LoVo (cell line): ENCODE results near the gene RCBTB2.
"Not testable (repeated sequence)": the region's sequence is repeated elsewhere in the genome, so short reads cannot be mapped to it uniquely, and the experiment has no call there.

ENCODE experiments used
- DNase-seq: peaks from one replicate; pipeline ENCODE4 v3.0.0-alpha.2; 2016; ENCODE audit warnings: low spot score

RCBTB2 gene

GRCh38 chr13:48493066-48493765 lies 39.7 kb downstream of the RCBTB2 start:
- DNase-seq, result no peak

GRCh38 chr13:48492470-48493065 lies 40.3 kb downstream of the RCBTB2 start:
- DNase-seq, result no peak

- no peak for DNase-seq
Measured at GRCh38 chr13:48492096-48492440, 40.8 kb downstream of the RCBTB2 start.

DNA sequence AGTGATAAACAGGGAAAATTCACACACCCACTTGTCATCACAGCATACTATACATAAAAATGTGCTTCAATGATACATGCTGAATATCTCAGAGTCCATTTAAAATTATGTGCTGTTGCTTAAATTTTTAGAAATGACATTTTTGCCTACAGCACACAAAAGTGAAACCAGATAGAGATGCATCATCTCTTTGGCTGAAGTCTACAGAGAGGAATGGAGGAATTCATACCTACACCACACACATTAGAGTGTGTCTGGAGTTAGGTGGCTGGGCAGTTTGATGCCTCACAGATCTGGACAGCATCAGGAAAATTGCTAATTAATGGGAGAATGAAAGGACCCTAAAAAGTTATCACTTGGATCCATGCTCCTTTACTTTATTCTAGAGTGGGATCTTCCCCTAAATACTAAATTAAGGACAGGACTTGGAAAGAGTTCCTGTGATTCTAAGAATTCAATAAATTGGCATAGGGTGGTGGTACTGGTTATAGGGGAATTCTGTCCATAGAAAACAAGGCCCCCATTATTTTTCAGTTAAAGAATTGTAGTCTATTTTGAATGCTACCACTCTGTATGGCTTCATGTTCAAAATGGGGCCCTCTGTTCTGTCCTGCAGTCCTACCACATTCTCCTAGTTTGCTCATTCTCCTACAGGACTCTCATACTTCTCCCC lies 41.3 kb downstream of the RCBTB2 start:
- no peak for DNase-seq

DNA sequence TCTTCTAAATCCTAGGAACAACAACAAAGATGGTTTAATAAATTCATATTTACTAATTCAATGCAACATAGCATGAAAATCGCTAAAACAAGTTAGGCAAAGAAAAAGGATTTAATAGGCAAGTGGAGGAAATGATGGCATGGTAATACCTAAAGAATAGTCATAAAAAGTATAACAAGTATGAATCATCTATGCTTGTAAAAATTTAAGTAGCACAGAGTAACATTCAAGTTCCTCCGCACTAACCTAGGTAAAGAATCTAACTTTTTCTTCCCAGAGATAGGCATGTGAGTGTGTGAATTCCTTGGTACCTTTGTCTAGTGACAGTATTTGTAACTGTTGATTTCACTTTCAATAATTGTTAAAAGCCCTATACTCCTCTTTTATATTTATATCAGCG lies 42.6 kb downstream of the RCBTB2 start:
- peak; percentile 39 for DNase-seq

DNA sequence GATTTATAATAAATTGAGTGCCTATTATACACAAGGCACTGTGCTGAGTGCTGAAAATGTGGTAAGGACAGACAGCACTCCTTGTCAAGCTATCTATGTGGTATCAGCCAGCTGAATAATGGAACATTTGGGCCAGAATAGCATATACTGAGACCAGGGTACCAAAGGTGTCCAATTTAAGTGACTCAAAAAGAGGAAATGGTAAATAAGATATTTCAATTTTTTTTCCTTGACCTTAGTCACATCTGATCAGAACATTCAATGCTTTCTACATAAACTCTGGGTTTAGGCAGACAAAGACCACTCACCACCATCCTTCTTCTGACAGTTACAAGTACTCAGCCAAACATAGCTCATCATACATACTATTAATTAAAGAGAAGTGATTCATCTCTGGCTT lies 43.2 kb downstream of the RCBTB2 start:
- DNase-seq, result no peak

DNA sequence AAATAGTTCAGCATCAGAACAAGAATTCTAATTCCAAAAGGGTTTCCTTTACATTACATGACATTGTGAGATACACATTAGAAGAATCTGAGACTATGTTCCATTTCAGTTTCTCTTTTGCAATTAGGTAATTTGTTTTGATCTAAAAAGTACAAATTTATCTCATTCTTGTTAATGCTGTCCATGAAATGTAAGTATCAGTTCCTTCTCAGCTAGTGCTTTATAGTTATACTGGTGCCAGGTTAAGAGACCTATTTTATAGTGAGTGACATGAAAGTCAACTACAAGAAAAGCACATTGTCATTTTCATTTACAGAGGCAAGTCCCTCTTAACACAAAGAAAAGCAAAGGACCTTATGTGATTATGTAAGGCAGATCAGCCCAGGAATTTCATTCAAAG lies 43.9 kb downstream of the RCBTB2 start:
- no peak for DNase-seq

GRCh38 chr13:48487968-48488367 lies 44.9 kb downstream of the RCBTB2 start:
- no peak for DNase-seq

DNA sequence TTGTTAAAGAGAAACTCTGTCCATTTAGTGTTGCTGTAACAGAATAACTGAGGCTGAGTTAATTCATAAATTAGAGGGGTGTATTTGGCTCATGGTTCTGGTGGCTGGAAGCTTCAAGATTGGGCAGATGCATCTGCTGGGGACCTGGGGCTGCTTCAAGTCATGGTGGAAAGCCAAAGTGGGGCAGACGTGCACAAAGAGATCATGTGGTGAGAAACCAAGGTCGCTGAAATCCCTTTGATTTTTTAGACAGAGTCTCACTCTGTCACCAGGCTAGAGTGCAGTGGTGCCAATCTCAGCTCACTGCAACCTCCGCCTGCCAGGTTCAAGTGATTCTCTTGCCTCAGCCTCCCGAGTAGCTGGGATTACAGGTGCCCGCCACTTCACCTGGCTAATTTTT lies 46.0 kb downstream of the RCBTB2 start:
- DNase-seq, result no peak

DNA sequence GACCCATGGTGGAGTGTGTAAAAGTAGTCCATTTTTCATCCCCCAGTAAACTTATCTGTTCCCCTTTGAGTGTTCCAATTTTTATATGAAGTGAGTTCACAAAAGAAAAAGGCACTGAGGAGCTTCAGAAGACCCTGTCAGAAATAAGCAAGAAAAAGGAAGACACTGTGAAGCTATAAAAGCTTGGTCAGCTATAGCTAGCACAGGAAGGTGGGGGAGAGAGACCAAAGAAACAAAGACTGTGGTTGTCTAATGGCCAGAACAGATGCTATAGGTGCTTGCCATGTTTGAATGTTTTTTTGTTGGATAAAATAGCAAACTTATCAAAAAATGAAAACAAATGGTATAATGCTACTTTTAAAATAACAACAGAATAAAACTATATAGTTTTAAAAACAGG lies 46.5 kb downstream of the RCBTB2 start:
- DNase-seq, result no peak

GRCh38 chr13:48485432-48485831 lies 47.4 kb downstream of the RCBTB2 start:
- DNase-seq, result no peak

DNA sequence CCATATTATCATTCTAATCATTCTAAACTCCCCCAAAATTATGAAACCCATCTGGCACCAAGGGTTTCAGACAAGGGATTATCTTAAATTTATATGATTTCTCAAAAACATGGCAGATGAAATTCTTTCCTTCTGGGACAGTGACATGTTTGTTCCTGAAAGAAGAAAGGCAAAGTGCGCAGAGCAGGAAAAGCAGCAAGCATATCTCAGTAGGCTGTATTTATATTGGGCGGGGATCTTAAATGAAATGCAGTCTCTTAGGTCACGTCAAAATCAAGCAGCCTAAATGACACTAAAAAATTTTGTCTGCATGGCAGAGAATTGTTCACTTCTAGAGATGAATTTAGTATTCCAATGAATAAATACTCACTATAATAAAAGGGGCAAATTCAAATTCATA lies 49.3 kb downstream of the RCBTB2 start:
- no peak for DNase-seq

GRCh38 chr13:48478391-48478790 lies 54.5 kb downstream of the RCBTB2 start:
- no peak for DNase-seq

- DNase-seq, result no peak
Measured at GRCh38 chr13:48477191-48477855, 55.6 kb downstream of the RCBTB2 start.

DNA sequence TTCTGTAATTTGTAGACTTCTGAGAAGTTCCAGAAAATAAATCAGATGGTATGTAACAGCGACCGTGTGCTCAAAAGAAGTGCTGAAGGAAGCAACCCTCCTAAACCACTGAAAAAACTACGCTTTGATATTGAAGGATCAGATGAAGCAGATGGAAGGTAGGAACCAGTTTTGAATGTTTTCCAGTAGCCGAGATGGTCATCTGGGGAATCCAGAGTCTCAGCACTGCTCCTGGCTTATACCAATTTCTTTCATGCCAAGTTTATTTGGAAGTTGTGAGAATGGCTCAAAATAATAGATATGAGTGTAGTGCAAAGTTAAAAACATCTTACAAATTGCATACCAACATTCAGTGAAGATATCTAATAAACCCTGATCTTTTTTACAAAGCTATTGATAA lies 56.2 kb downstream of the RCBTB2 start:
- DNase-seq, result no peak

- DNase-seq, result no peak
Measured at GRCh38 chr13:48476215-48476614, 56.7 kb downstream of the RCBTB2 start.

GRCh38 chr13:48475230-48475629 lies 57.6 kb downstream of the RCBTB2 start:
- DNase-seq, result no peak

GRCh38 chr13:48457578-48458242 lies 75.2 kb downstream of the RCBTB2 start:
- DNase-seq, result no peak

GRCh38 chr13:48456546-48456945 lies 76.3 kb downstream of the RCBTB2 start:
- no peak for DNase-seq

DNA sequence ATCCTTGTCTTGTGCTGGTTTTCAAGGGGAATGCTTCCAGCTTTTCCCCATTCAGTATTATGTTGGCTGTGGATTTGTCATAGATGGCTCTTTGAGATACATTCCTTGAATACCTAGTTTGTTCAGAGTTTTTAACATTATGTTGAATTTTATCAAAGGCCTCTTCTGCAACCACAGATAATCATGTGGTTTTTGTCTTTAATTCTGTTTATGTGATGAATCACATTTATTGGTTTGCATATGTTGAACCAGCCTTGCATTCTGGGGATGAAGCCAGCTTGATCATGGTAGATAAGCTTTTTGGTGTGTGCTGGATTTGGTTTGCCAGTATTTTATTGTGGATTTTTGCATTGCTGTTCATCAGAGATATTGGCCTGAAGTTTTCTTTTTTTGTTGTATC lies 81.7 kb downstream of the RCBTB2 start:
- not testable (repeated sequence) for DNase-seq

- no peak for DNase-seq
Measured at GRCh38 chr13:48449656-48450055, 83.2 kb downstream of the RCBTB2 start.

DNA sequence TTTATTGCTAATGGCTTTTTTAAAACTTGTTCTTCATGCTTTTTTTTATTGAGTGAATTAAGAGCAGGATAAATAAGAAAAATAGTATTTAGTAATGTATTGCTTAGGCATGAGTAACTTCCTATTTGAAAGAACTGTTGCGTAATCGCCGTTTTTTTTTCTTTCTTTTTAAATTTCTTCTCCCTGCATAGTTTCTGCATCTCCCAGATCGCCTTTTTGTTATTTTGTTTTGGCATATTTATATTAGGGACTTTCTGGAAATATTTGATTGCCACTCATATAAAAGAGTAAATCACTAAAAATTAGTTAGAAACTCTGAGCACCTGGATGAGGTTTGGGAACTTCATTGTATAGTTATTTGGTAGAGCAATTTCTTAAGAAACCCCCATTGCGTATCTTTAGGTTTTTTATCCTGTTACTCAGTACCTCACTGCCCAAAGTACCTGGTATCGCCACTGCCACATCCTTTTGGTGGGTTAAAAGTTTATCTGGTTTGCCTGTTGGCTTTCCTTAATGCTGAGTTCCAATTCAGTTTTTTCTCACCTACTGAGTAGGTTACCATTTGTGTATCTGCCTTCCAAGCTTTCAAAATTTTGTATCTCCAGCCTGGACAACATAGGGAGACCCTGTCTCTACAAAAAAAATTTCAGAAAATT lies 83.8 kb downstream of the RCBTB2 start:
- no peak for DNase-seq
